Activated CD8-positive, alpha-beta memory T cell treated with anti-CD3 and anti-CD28 coated beads, Interleukin-2, amount 50 U/mL, for 48 hours (primary cell): ENCODE results near the gene BCL2.
A peak's percentile ranks its signal among the peaks of the same experiment; 100 is the strongest.

Experiments
- DNase-seq: peaks from one replicate; pipeline ENCODE4 v3.0.0-alpha.2; 2020

The BCL2 gene

GRCh38 chr18:63177919-63178821 lies 141.4 kb downstream of the BCL2 start:
- DNase-seq: no peak

DNA sequence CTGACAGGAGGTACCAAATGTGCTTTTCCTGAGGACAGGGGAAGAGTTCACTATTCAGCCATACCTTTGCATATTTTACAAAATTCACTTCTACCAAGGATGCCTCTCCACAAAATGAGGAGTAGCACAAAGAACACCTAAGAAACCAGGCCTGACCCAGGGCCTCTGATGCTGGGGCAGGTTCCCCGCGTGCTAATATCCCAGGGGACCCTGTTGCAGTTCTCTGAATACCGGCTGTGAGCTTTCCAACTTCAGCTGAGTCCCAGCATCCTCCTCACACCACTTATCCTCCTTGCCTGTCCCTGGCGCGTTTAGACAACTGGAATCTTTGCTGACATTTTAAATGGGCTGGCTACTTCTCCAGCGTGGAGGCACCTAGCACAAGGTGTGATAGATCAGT lies 142.3 kb downstream of the BCL2 start:
- no peak for DNase-seq

GRCh38 chr18:63175264-63175663 lies 144.3 kb downstream of the BCL2 start:
- no peak for DNase-seq

- no peak for DNase-seq
Observed at GRCh38 chr18:63173983-63174382, 145.6 kb downstream of the BCL2 start.

GRCh38 chr18:63169853-63170252 lies 149.7 kb downstream of the BCL2 start:
- DNase-seq: no peak

GRCh38 chr18:63168287-63168686 lies 151.3 kb downstream of the BCL2 start:
- no peak for DNase-seq

DNA sequence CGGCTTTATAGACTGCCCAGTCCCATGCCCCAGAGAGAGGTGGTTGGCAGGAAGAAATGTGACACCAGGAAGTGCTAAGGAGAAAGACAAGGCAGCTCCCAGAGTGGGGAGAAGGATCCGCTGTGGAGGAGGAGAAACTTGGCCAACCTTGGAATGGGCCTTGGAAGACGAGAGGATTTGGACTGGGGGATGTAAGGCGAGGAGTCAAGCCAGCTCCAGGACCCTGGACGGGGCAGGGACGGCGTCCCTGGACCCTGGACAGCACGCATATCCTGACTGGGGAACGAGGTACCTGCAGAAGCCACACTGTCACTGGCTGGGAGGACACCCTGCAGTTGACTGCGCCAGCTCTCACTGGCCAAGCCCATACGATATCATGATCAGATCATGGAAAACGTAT lies 153.4 kb downstream of the BCL2 start:
- no peak for DNase-seq

DNA sequence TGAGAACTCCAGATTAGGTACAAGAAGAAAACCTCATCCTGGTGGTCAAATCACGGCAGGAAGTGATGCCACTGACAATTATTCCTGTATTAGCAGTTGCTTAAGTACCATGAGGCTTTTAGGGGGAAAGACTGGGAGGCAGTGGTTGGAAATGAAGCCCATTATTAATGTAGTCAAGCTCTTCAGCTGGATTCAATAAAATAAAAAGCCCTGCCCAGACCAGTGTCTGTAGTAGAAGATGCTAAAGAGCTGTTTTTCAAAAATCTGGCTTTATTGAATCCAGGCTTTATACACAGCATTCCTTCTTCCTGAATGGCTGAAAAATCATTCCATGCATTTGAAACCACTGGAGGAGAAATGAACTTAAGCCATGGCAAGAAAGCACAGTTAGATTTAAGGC lies 155.2 kb downstream of the BCL2 start:
- no peak for DNase-seq

DNA sequence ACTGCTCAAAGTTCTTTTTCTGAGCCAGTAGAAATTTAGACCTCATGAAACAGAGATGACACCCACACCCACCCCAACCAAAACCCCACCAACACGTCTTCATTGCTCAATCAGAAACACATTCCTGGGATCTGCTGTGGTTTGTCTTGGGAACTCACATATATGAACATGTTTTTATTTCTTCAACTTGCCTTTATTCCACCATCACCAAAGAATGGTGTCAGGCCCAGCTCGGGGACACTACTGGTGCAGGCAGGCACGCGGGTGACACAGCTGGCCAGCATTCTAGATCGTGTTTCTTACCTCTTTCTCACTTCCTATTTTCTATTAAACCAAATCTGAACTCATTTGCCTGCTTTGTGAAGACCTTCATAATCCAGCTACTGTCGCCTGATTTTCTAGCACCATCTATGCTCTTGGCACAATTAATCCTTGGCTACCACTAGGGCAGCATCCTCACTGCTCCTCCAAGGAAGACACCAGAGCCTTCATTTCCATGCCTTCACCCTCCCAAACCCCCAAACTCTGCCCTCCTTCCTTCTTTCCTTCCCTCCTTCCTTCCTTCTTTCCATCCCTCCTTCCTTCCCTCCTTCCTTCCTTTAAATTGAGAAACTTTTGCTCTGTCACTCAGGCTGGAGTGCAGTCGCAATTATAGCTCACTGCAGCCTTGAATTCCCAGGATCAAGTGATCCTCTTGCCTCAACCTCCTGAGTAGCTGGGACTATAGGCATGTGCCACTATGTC lies 157.1 kb downstream of the BCL2 start:
- no peak for DNase-seq

GRCh38 chr18:63161761-63162195 lies 157.8 kb downstream of the BCL2 start:
- DNase-seq: peak; percentile 83

GRCh38 chr18:63161032-63161760 lies 158.4 kb downstream of the BCL2 start:
- no peak for DNase-seq

GRCh38 chr18:63160172-63160995 lies 159.2 kb downstream of the BCL2 start:
- no peak for DNase-seq

- DNase-seq: no peak
Observed at GRCh38 chr18:63159590-63159989, 160.0 kb downstream of the BCL2 start.

- no peak for DNase-seq
Observed at GRCh38 chr18:63158676-63159291, 160.8 kb downstream of the BCL2 start.

DNA sequence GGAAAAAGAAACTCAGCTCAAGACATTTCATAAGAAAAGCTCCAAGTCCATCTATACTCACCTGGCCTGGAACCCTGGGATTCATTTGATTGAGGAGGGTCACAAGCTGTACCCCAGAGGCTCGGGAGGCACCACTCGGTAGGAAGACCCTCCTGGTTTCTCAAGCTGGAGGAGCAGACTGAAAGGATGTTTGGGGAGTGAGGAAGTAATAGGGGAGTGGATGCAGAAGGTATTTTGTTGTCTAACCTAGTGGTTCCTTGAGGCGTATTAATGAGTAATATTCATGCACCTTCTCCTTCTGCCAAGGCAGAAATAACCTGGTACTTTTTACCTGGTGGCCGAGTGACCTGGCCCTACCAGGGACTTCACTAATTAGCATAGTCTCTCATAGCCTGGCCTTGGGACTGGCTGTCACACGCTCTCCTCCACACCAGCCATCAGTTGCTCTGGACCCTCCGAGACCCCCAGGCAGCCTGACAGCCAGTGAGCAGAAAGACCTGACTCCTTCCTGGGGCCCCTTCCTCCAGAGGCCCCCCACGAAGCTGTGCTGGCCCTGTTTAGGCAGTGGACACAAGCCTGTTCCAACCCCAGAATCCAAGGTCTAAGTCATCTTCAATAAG lies 161.4 kb downstream of the BCL2 start:
- DNase-seq: no peak

DNA sequence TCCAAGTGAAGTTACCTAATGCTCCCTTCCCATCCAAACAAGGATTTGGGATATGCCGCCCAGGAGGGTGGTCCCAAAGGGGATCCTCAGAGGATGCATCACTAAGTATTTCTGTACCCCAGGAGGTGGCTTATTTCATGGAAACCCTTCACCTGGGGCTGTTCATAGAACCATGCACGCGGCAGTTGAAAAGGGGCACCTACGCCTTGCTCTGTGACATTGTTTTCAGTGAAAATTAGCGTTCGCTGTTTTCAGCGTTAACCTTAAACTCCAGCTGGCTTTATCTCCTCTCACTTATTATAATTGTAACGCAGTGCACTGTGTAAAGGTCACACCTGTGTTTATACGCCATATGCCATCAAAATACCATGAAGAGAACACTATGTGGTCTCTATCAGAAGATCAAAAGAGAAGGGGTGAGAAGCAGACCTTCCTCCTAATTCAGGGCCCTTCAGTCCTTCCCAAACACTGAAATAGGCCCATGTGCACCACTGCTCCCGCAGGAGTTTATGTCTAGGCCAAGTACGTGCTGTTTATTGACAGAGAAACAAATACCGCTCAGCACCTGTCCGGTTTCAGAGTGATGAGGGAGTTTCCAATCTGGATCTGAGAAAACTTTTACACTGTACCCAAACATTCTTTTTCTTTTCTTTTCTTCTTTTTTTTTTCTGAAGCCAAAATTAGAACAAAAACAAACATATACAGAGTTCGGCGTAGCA lies 162.1 kb downstream of the BCL2 start:
- no peak for DNase-seq

GRCh38 chr18:63155910-63156773 lies 163.4 kb downstream of the BCL2 start:
- no peak for DNase-seq

GRCh38 chr18:63155169-63155852 lies 164.3 kb downstream of the BCL2 start:
- peak; percentile 87 for DNase-seq
